ENCODE measurements around the gene TRAF2.

TRAF2 gene

DNA sequence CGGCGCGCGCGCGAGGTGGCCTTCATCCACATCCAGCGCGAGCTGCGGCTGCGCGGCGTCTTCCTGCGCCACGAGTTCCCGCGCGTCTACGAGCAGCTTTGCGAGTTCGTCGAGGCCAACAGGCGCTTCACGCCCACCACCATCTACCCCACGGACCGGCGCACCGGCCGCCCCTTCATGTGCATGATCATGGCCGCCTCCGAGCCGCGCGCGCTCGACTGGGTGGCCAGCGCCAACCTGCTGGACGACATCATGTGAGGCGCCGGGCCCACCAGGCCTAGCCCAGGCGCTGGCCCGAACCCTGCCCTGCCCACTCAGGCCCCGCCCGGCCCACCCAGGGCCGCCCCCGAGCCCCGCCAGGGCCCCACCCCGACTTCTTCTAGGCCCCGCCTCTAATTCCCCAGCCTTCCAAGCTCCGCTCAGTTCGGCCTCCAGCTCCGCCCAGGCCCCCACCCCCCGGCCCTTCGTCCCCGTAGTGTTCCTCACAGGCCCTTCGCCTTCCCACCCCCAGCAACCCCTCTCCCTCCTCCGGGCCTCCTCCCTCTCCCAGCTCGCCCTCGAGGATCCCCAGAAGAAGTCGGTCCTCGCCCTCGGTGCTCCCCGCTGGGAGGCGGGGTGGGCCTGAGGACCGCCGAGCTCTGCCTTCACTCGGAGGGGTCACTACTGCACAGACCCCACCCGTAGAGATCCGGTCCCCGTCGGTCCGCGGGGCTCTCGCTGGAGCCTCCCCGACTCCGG lies 39.1 kb upstream of the TRAF2 start:
- FAIRE-seq = no peak

DNA sequence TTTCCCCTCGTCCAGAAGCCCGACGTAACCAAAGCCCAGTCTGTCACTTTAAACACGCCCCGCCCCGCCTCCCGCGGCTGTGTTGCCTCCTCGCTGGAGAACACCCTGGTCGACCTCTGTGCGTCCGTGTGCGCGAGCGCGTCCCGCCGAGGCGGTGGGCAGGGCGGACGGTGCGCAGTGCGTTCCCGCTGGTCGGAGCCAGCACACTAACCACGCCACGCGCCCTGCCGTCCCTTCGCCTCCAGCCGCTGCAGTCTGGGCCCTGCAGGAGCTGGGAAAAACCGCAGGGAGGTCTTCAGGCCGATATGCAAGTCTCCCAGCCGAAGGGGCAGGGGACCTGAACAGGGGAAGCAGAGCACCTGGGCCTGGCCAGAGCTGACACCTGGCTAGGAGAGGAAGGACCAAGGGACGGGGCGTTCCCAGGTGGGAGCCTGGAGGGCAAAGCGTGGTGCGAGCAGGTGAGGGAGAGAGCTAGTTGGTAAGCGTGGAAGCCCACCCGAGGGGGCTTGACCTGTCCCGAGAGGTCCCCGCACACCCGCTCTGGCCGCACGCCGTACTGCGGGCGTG lies 38.4 kb upstream of the TRAF2 start:
- FAIRE-seq = no peak

DNA sequence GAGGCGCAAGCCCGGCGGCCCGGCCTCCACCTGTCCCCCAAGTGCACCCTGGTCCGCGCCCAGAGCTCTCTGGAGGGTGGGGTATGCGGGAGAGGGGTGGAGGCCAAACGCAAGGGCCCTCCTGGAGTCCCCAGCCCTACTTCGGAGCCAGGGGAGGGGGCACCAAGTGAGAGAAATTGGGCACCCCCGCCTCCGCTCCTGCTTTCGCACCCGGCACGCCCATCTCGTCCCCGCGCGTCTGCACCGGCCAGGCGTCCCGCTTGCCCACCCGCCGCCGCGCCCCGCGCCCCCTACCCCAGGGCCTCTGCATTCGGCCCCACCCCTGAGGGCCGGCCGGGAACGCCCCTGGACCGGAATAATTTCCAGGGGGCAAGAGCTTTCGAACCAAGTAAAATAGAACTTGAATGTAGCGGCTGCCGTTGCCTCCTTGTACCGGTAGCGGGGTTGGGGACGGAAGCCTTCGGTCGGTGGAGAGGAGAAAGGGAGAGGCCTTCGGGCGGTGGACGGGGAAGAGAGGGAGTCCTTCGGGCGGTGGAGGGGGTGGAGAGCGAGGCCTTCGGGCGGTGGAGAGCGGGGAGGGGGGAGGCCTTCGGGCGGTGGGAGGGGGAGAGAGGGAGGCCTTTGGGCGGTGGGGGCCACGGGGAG lies 37.8 kb upstream of the TRAF2 start:
- FAIRE-seq = no peak

DNA sequence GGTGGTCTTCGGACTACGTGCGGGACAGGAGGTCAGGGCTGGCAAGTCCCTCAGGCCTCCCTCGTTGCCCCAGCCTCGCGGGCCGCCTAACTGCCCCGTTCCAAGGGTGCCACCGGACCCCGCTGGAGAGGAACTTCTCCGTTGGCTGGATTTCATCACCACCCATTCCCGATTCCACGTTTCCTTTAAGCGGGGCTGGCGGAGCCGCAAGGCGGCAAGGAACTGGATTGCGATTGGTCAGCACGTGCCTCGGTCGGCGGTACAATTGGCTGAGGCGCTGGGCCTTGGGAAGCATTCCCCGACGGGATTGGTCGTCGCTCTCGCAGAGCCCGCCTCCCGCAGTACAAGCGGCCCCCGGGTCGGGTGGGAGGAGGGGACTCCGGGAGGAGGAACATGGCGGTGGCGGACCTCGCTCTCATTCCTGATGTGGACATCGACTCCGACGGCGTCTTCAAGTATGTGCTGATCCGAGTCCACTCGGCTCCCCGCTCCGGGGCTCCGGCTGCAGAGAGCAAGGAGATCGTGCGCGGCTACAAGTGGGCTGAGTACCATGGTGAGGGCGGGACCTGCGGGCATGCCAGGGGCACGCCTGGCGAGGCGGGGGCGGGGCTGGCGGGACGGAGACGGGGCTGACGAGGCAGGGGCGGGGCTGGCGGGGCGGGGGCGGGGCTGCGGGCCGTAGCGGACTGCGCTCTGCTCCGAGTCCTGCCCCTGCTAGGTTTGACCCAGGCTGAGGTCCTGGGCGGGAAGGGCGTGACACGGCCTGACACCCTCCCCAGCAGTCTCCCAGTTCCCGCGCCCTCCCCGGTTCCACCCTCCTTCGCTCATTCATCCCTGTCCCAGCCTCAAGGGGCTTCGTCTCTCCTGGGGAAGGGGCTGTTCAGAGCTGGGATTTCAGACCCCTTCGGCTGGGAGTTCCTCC lies 37.0 kb upstream of the TRAF2 start, which contains the start of gene PHPT1:
Gene PHPT1, plus strand, starts transcription at position 372 of the 922 bp plus-strand sequence. Its CDS starts 22 bp downstream, at position 394.
- FAIRE-seq = peak; percentile 43

DNA sequence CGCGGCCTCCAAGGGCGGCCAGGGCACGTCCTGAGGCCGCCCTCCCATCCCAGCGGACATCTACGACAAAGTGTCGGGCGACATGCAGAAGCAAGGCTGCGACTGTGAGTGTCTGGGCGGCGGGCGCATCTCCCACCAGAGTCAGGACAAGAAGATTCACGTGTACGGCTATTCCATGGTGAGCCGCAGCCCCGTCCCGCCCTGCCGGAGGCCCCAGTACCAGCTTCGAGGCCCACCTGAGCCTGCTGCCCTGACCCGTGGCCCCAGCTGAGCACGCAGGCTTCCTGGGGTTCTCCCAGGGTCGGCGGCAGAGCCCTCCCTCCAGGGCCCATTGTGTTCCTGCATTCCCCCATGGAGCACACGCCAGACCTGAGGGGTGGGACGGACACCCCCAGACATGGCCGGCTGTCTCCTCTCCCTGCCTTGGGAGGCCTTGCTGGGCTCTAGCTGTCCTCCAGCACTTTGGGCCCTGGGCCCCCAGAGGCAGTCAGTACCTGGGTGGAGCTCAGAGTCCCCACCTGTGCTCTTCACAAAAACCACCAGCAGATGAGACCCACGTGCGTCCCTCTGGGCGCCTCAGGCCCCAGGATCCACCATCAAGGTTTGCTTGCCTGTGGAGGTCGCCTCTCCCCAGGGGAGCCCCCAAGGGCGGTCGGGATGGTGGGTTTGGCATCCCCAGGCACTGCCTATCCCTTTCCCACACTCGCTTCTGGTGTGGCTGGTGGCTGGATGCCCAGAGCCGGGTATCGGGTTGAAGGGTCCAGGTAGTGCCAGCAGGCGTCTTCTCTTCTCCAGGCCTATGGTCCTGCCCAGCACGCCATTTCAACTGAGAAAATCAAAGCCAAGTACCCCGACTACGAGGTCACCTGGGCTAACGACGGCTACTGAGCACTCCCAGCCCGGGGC lies 36.1 kb upstream of the TRAF2 start:
- no peak for FAIRE-seq

DNA sequence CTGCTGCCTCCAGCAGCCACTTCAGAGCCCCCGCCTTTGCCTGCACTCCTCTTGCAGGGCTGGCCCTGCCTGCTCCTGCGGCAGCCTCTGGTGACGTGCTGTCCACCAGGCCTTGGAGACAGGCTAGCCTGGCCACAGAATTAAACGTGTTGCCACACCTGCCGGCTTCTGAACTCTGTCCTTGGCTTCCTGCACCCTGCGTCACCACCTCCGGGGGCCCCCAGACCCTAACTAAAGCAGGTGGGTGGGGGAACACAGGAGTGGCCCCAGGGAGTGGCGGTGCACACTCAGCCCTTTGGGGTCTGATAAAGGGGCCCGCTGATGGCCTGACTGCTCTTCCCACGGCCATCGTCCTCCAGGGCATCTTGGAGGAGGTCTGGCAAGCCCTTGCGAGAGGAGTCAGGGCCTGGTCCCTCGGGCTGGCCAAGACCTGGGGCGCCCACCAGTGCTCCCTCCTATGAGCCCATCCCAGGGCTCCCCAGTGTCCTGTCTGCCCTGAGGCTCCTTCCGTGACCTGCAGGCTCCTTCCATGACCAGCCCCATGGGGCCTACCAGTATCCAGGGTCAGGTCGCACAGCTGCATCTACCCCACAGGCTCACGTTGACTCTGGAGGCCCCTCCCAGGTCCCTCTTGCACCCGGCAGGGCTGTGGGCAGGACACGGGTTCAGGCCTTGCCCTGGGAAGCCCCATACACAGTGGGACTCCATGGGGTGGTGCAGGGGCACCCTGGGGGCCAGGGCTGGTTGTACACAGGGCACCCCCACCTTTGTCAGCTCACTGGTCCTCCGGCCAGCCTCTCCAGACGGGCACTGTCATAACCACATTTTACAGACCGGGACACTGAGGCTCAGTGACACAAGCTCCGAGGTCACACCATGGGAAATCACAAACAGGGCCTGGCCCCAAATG lies 35.2 kb upstream of the TRAF2 start:
- no peak for FAIRE-seq

DNA sequence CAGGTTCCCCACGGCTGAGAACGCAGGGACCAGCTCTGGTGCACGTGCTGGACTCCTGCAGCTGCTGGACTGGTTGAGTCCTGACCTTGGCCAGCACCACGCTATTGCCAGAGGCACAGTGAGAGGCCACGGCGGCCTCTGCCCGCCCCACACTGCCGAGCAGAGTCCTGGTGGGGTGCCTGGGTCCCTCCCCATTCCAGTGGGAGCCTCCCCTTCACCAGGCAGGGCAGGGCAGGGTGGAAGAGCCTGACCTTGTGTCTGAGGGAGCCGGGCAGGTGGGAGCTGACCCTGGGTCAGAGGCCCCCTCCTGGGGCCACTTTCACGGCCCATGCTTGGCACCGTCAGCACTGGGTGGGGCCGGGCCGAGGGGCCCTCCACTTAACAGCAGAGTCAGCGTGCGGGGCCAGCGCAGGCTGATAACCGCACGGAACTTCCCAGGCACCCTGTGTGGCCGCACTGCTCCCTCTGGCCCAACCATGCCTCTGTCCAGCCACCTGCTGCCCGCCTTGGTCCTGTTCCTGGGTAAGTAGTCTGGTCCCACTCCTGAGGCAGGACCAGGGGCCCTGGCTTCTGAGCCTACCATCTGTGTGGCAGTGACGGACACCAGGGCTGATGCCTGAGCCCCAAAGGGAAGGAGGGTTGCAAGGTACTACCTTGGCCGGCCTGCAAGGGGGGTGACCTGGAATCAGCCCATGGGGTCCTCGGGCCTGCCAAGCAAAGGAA lies 34.2 kb upstream of the TRAF2 start, which contains the start of gene MAMDC4:
Gene MAMDC4, plus strand, starts transcription at position 406 of the 723 bp plus-strand sequence. Its CDS starts 71 bp downstream, at position 477.
- no peak for FAIRE-seq

DNA sequence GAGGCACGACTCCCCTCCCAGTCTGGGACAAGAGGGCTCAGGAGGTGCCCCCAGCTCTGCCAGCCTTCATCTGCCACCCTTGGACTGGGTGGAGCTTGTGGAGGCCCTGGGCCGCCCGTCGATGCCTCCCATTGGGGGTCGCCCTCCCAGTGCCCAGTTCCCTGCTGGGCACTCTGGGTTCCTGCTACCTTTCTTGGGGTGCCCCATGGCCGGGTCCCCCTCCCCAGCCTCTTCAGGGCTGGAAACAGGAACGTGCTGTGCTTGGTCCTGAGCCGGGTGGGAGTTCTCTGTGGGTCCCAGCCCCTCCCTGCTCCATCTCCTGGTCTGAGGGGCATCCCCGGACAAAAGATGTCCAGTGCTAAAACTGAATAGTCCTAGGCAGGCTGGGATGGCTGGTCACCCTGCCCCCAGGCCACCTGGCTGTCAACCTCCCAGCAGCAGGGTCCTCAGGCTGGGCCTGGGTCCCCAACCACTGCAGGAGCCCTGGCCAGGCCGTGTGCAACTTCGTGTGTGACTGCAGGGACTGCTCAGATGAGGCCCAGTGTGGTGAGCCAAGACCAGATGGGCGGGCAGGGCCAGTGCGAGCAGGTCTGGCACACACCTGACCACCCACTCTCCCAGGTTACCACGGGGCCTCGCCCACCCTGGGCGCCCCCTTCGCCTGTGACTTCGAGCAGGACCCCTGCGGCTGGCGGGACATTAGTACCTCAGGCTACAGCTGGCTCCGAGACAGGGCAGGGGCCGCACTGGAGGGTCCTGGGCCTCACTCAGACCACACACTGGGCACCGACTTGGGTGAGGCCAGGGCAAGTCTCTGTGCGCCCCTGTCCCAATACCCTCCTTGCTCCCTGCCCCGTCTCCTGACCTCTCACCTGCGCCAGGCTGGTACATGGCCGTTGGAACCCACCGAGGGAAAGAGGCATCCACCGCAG lies 33.4 kb upstream of the TRAF2 start:
- no peak for FAIRE-seq

DNA sequence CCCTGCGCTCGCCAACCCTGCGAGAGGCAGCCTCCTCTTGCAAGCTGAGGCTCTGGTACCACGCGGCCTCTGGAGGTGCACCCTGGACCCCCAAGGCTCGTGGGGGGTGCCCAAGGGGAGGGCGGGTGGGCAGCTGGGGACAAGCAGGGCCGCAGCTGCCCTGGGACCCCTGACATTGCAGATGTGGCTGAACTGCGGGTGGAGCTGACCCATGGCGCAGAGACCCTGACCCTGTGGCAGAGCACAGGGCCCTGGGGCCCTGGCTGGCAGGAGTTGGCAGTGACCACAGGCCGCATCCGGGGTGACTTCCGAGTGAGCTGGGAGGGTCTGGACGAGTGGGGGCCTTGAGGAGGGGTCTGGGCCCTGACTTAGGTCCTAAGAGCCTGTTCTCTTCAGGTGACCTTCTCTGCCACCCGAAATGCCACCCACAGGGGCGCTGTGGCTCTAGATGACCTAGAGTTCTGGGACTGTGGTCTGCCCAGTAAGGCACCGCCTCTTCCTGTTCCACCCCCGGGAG lies 32.7 kb upstream of the TRAF2 start:
- FAIRE-seq = no peak

DNA sequence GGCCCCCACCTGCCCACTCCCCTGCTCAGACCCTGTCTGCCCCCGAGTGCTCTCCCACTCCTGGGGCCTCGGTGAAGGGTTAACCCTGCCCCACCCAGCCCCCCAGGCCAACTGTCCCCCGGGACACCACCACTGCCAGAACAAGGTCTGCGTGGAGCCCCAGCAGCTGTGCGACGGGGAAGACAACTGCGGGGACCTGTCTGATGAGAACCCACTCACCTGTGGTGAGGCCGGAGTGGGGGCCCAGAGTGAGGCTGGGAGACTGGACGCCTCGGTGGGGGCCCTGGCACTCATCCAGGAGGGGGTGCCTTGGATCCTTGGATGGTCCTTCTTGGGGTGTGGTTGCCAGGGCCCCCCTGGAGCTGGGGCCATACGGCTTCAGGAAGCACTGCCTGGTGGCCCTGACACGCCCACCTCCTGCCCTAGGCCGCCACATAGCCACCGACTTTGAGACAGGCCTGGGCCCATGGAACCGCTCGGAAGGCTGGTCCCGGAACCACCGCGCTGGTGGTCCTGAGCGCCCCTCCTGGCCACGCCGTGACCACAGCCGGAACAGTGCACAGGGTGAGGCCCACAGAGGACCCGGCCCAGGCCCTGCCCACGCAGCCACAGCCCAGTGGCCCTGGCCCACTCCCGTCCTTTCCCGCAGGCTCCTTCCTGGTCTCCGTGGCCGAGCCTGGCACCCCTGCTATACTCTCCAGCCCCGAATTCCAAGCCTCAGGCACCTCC lies 32.0 kb upstream of the TRAF2 start:
- no peak for FAIRE-seq

DNA sequence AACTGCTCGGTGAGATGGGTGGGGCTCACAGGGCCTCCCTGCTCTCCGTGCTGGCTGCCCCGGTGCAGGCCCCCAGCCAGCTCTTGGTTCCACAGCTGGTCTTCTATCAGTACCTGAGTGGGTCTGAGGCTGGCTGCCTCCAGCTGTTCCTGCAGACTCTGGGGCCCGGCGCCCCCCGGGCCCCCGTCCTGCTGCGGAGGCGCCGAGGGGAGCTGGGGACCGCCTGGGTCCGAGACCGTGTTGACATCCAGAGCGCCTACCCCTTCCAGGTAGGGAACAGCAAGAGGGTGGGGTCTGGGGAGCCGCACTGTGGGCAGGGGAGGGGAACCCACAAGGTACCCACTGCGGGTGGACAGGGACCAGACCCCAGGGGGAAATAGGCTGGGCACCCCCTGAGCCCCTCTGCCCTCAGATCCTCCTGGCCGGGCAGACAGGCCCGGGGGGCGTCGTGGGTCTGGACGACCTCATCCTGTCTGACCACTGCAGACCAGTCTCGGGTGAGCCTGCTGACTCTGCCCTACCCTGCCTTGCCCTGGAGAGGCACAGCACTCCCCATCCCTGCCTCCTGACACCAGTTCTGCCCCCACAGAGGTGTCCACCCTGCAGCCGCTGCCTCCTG lies 31.4 kb upstream of the TRAF2 start:
- no peak for FAIRE-seq

DNA sequence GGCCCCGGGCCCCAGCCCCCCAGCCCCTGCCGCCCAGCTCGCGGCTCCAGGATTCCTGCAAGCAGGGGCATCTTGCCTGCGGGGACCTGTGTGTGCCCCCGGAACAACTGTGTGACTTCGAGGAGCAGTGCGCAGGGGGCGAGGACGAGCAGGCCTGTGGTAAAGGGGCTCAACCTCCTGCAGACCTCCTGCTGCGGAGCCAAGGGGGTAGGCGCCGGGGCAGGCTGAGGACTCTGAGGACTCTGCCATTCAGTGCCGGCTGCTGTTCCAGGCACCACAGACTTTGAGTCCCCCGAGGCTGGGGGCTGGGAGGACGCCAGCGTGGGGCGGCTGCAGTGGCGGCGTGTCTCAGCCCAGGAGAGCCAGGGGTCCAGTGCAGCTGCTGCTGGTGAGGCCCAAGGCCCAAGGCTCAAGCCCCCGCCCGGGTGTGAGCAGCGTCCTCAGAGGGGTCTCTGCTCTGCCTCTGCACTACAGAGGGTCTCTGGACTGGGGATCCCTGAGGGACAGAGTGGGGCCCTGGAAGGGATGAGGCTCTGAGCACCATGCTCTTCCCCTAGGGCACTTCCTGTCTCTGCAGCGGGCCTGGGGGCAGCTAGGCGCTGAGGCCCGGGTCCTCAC lies 30.7 kb upstream of the TRAF2 start:
- no peak for FAIRE-seq

DNA sequence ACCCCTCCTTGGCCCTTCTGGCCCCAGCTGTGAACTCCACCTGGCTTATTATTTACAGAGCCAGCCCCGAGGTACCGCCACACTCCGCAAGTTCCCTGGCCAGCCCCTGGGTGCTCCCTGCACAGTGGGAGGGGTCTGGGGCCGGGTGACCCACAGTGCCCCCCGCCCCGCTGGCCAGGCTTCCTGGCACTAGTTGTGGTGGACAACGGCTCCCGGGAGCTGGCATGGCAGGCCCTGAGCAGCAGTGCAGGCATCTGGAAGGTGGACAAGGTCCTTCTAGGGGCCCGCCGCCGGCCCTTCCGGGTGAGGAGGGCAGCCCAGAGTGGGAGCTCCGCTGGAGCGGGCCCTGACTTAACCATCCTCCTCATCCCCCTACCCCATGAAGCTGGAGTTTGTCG lies 30.2 kb upstream of the TRAF2 start:
- no peak for FAIRE-seq

DNA sequence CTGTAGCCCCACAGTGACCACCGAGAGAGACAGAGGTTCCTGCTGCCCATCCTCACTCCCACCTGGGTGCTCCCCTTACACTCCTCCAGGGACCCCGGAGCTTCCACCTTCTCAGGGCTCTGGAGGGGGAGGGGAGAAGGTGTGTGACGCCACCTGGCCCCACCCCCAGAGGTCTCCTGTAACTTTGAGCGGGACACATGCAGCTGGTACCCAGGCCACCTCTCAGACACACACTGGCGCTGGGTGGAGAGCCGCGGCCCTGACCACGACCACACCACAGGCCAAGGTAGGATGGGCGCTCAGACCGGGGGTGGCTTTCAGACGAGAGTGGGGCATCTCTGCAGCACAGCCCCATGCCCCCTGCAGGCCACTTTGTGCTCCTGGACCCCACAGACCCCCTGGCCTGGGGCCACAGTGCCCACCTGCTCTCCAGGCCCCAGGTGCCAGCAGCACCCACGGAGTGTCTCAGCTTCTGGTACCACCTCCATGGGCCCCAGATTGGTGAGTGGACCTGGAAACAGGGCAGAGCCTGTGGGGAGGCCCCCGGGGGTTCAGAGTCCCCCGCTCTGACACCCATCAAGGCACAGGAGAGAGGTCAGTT lies 29.7 kb upstream of the TRAF2 start:
- no peak for FAIRE-seq

DNA sequence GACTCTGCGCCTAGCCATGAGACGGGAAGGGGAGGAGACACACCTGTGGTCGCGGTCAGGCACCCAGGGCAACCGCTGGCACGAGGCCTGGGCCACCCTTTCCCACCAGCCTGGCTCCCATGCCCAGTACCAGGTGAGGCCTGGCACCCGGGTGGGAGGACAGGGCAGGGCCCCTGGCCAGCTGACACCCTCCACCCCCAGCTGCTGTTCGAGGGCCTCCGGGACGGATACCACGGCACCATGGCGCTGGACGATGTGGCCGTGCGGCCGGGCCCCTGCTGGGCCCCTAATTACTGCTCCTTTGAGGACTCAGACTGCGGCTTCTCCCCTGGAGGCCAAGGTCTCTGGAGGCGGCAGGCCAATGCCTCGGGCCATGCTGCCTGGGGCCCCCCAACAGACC lies 29.1 kb upstream of the TRAF2 start:
- FAIRE-seq = no peak
